Ectodermal cell (in vitro differentiated cells): ENCODE data around the gene ARMH3.
A peak's percentile ranks its signal among the peaks of the same experiment; 100 is the strongest.

Experiments used
- H3K27ac ChIP-seq: 2 replicates; pipeline ENCODE4 v1.7.0; 2013; ENCODE audit warnings: mild to moderate bottlenecking, low read depth, low read length; ENCODE audit not compliant: insufficient read depth, poor library complexity, severe bottlenecking
- H3K27me3 ChIP-seq: 2 replicates; pipeline ENCODE4 v1.7.0; 2013; ENCODE audit warnings: mild to moderate bottlenecking, low read length; ENCODE audit not compliant: insufficient read depth, control insufficient read depth, poor library complexity, severe bottlenecking
- H3K36me3 ChIP-seq: one replicate; pipeline ENCODE4 v1.7.0; 2013; ENCODE audit warnings: low read length; ENCODE audit not compliant: control insufficient read depth, insufficient read depth
- H3K4me1 ChIP-seq: one replicate; pipeline ENCODE4 v1.7.0; 2013; ENCODE audit warnings: low read length; ENCODE audit not compliant: control insufficient read depth, insufficient read depth
- H3K4me3 ChIP-seq: 2 replicates; pipeline ENCODE4 v1.7.0; 2013; ENCODE audit warnings: low read depth, low read length, control low read depth; ENCODE audit not compliant: insufficient read depth
- H3K9me3 ChIP-seq: 2 replicates; pipeline ENCODE4 v1.7.0; 2013; ENCODE audit warnings: mild to moderate bottlenecking, low read length, moderate library complexity; ENCODE audit not compliant: control insufficient read depth
- WGBS, 2 experiments: methylation state at CpG; one replicate each; pipeline ENCODE4 v1.1.7; 2013; ENCODE audit warnings: missing lambda C conversion rate in 2 of 2; 5-methylcytosine and 5-hydroxymethylcytosine counted together

The ARMH3 gene

GRCh38 chr10:101922846-101923245 is 133.1 kb downstream of the ARMH3 start:
- no peaks in the 10 kb centered on the region for H3K4me1 ChIP-seq
- no peaks in the 10 kb centered on the region for H3K36me3 ChIP-seq
- H3K27ac ChIP-seq: no peak overlapping the region
- H3K9me3 ChIP-seq: no peaks in the 10 kb centered on the region
- H3K4me3 ChIP-seq: no peak overlapping the region
- no peaks in the 10 kb centered on the region for H3K27me3 ChIP-seq
- WGBS, 2 experiments: 89 to 100% methylated on average over 1 to 2 of the region's 2 CpGs

GRCh38 chr10:101920546-101920945 is 135.4 kb downstream of the ARMH3 start:
- H3K27ac ChIP-seq: no peak overlapping the region
- no peaks in the 10 kb centered on the region for H3K9me3 ChIP-seq
- H3K36me3 ChIP-seq: no peaks in the 10 kb centered on the region
- no peaks in the 10 kb centered on the region for H3K27me3 ChIP-seq
- no peaks in the 10 kb centered on the region for H3K4me1 ChIP-seq
- H3K4me3 ChIP-seq: no peak overlapping the region

- WGBS, 2 experiments: 65 to 69% methylated on average over 8 of the region's 8 CpGs
- H3K27me3 ChIP-seq: no peaks in the 10 kb centered on the region
- H3K4me3 ChIP-seq: no peak overlapping the region
- no peaks in the 10 kb centered on the region for H3K4me1 ChIP-seq
- no peaks in the 10 kb centered on the region for H3K36me3 ChIP-seq
- H3K27ac ChIP-seq: no peak overlapping the region
- no peaks in the 10 kb centered on the region for H3K9me3 ChIP-seq
Observed at GRCh38 chr10:101919026-101919770, 136.8 kb downstream of the ARMH3 start.

GRCh38 chr10:101912561-101913179 is 143.3 kb downstream of the ARMH3 start:
- H3K4me3 ChIP-seq: no peak overlapping the region
- H3K4me1 ChIP-seq: no peaks in the 10 kb centered on the region
- H3K36me3 ChIP-seq: no peaks in the 10 kb centered on the region
- no peaks in the 10 kb centered on the region for H3K9me3 ChIP-seq
- 94 to 96% methylated on average over 2 of the region's 2 CpGs for WGBS, 2 experiments
- no peaks in the 10 kb centered on the region for H3K27me3 ChIP-seq
- H3K27ac ChIP-seq: no peak overlapping the region

GRCh38 chr10:101906586-101907183 is 149.3 kb downstream of the ARMH3 start:
- Histone ChIP-seq H3K4me3 (no peak overlapping the region), H3K9me3 (no peaks in the 10 kb centered on the region), H3K4me1 (peaks cover 28% of the 10 kb centered on the region), H3K27ac (no peak overlapping the region), H3K36me3 (no peaks in the 10 kb centered on the region), H3K27me3 (no peaks in the 10 kb centered on the region)
- WGBS, 2 experiments: 93 to 94% methylated on average over 4 of the region's 4 CpGs

- no peaks in the 10 kb centered on the region for H3K9me3 ChIP-seq
- H3K27me3 ChIP-seq: no peaks in the 10 kb centered on the region
- peaks cover 36% of the 10 kb centered on the region for H3K4me1 ChIP-seq
- no peaks in the 10 kb centered on the region for H3K36me3 ChIP-seq
- H3K4me3 ChIP-seq: no peak overlapping the region
- H3K27ac ChIP-seq: no peak overlapping the region
- 100% methylated on average over 2 of the region's 2 CpGs for WGBS, 2 experiments
Observed at GRCh38 chr10:101905251-101905650, 150.7 kb downstream of the ARMH3 start.

- Histone ChIP-seq H3K4me1 (peaks cover 41% of the 10 kb centered on the region), H3K36me3 (no peaks in the 10 kb centered on the region), H3K4me3 (no peak overlapping the region), H3K9me3 (no peaks in the 10 kb centered on the region), H3K27ac (no peak overlapping the region), H3K27me3 (no peaks in the 10 kb centered on the region)
- WGBS, 2 experiments: 61 to 72% methylated on average over 7 of the region's 7 CpGs
Observed at GRCh38 chr10:101903827-101904550, 152.0 kb downstream of the ARMH3 start.

- Histone ChIP-seq H3K4me3 (no peak overlapping the region), H3K9me3 (no peaks in the 10 kb centered on the region), H3K4me1 (peaks cover 41% of the 10 kb centered on the region), H3K27ac (peak overlapping the region; percentile 82), H3K27me3 (no peaks in the 10 kb centered on the region), H3K36me3 (no peaks in the 10 kb centered on the region)
- 20 to 52% methylated on average over 3 to 4 of the region's 4 CpGs for WGBS, 2 experiments
Observed at GRCh38 chr10:101902820-101903145, 153.2 kb downstream of the ARMH3 start.

GRCh38 chr10:101902032-101902819 is 153.7 kb downstream of the ARMH3 start:
- peak overlapping the region; percentile 82 for H3K27ac ChIP-seq
- H3K9me3 ChIP-seq: no peaks in the 10 kb centered on the region
- peaks cover 46% of the 10 kb centered on the region for H3K4me1 ChIP-seq
- H3K36me3 ChIP-seq: no peaks in the 10 kb centered on the region
- no peaks in the 10 kb centered on the region for H3K27me3 ChIP-seq
- WGBS, 2 experiments: 17 to 18% methylated on average over 6 to 7 of the region's 7 CpGs
- H3K4me3 ChIP-seq: no peak overlapping the region
